OCI-LY1 (cell line): ENCODE data around the gene PKNOX1.
"Not testable (repeated sequence)": the region's sequence is repeated elsewhere in the genome, so short reads cannot be mapped to it uniquely, and the experiment has no call there.

Source experiments
- H2AFZ ChIP-seq: fragments of 200-600 bp; sonication (generic), shearing (Covaris generic); 2 replicates; pipeline ENCODE4 v1.6.0; 2014; ENCODE audit warnings: antibody characterized with exemption, mild to moderate bottlenecking, low read length
- H3F3A ChIP-seq: fragments of 200-600 bp; sonication (generic), shearing (Covaris generic); 2 replicates; pipeline ENCODE4 v1.6.0; 2014; ENCODE audit warnings: mild to moderate bottlenecking, antibody characterized with exemption, low read length, moderate library complexity; ENCODE audit not compliant: insufficient read depth
- H3K27ac ChIP-seq: fragments of 200-600 bp; sonication (generic); 2 replicates; pipeline ENCODE4 v1.5.1; 2014; ENCODE audit warnings: low read length, mixed run types, mild to moderate bottlenecking, low read depth; ENCODE audit not compliant: poor library complexity, severe bottlenecking
- H3K27me3 ChIP-seq: fragments of 200-600 bp; sonication (generic); 2 replicates; pipeline ENCODE4 v1.6.0; 2014; ENCODE audit warnings: antibody characterized with exemption, mild to moderate bottlenecking, low read length, moderate library complexity; ENCODE audit not compliant: insufficient read depth
- H3K36me3 ChIP-seq: fragments of 200-600 bp; sonication (generic); 2 replicates; pipeline ENCODE4 v1.6.1; 2014; ENCODE audit warnings: mild to moderate bottlenecking, antibody characterized with exemption, low read length, moderate library complexity, mixed read lengths; ENCODE audit not compliant: insufficient read depth
- H3K4me1 ChIP-seq: fragments of 200-600 bp; sonication (generic); 2 replicates; pipeline ENCODE4 v1.5.1; 2014; ENCODE audit warnings: mild to moderate bottlenecking, low read length, moderate library complexity; ENCODE audit not compliant: insufficient read depth, severe bottlenecking
- H3K4me2 ChIP-seq: fragments of 200-600 bp; sonication (generic), shearing (Covaris generic); 2 replicates; pipeline ENCODE4 v1.6.1; 2014; ENCODE audit warnings: low read length
- H3K4me3 ChIP-seq: fragments of 200-600 bp; sonication (generic); 2 replicates; pipeline ENCODE4 v1.5.1; 2014; ENCODE audit warnings: low read length, low read depth, mild to moderate bottlenecking, mixed read lengths; ENCODE audit not compliant: poor library complexity, severe bottlenecking
- H3K79me2 ChIP-seq: fragments of 200-600 bp; shearing (Covaris generic); 2 replicates; pipeline ENCODE4 v1.6.1; 2016; ENCODE audit warnings: mixed run types, low read length, mixed read lengths; ENCODE audit not compliant: insufficient read depth
- H3K9ac ChIP-seq: fragments of 200-600 bp; sonication (generic), shearing (Covaris generic); 2 replicates; pipeline ENCODE4 v1.6.1; 2014; ENCODE audit warnings: mild to moderate bottlenecking, low read length, mixed read lengths
- H3K9me2 ChIP-seq: fragments of 200-600 bp; sonication (generic), shearing (Covaris generic); 2 replicates; pipeline ENCODE4 v1.6.1; 2014; ENCODE audit warnings: low read depth, mild to moderate bottlenecking, low read length, mixed read lengths
- H3K9me3 ChIP-seq: fragments of 200-600 bp; shearing (Covaris generic); 2 replicates; pipeline ENCODE4 v1.6.1; 2014; ENCODE audit warnings: low read length, mixed read lengths
- H4K20me1 ChIP-seq: fragments of 200-600 bp; sonication (generic), shearing (Covaris generic); 2 replicates; pipeline ENCODE4 v1.6.0; 2016; ENCODE audit warnings: mild to moderate bottlenecking, low read length; ENCODE audit not compliant: insufficient read depth

PKNOX1 gene

GRCh38 chr21:43076023-43076637 lies 101.8 kb downstream of the PKNOX1 start:
- H3K27me3 ChIP-seq, H3K79me2 ChIP-seq, H2AFZ ChIP-seq, H3F3A ChIP-seq, H3K27ac ChIP-seq, H3K36me3 ChIP-seq, H3K9me2 ChIP-seq, H3K9me3 ChIP-seq, H4K20me1 ChIP-seq, H3K4me3 ChIP-seq, H3K4me1 ChIP-seq, H3K9ac ChIP-seq, H3K4me2 ChIP-seq: not testable (repeated sequence)

- H3K27ac ChIP-seq, H3K4me2 ChIP-seq, H4K20me1 ChIP-seq, H3K27me3 ChIP-seq, H3K9me2 ChIP-seq, H3K9ac ChIP-seq, H3K4me1 ChIP-seq, H3K9me3 ChIP-seq, H2AFZ ChIP-seq, H3K36me3 ChIP-seq, H3F3A ChIP-seq, H3K79me2 ChIP-seq, H3K4me3 ChIP-seq: not testable (repeated sequence)
These were observed 102.3 kb downstream of the PKNOX1 start for GRCh38 chr21:43076643-43077042.

GRCh38 chr21:43082587-43083300 lies 108.4 kb downstream of the PKNOX1 start:
- H3K79me2 ChIP-seq, H3K4me1 ChIP-seq, H2AFZ ChIP-seq, H3K4me3 ChIP-seq, H3K9me3 ChIP-seq, H3K4me2 ChIP-seq, H3K27ac ChIP-seq, H4K20me1 ChIP-seq, H3F3A ChIP-seq, H3K27me3 ChIP-seq, H3K36me3 ChIP-seq, H3K9me2 ChIP-seq, H3K9ac ChIP-seq: not testable (repeated sequence)
